HepG2 (cell line): ENCODE measurements around the gene PDGFA. TPM values are rescaled to one million over a fixed set of nuclear protein-coding genes. Genes with fewer than 3 reads are reported as not detected.

Experiments used
- ATAC-seq: fragments of 200-7000 bp; cut with Tn5 transposase; 3 replicates; pipeline ENCODE4 v1.9.1; 2020; ENCODE audit warnings: mild to moderate bottlenecking, moderate library complexity
- BruUV-seq: library from RNA; stranded (reverse); fragments of 400-500 nt; replicated peaks from 2 replicates; lab custom pipeline; 2021; lab: Mats Ljungman, UMichigan
- CTCF ChIA-PET: fragments of 300-600 bp; formaldehyde crosslinking; extraction: SDS; loops from one replicate; lab custom pipeline; 2021; ENCODE audit warnings: low total read pairs, inconsistent platforms, low intra/inter-chr PET ratio; lab: Yijun Ruan, JAX
- POLR2A ChIA-PET: fragments of 350-600 bp; sonication (Branson Sonifier 250); formaldehyde crosslinking; loops from one replicate; lab custom pipeline; 2020; ENCODE audit warnings: antibody characterized with exemption, inconsistent platforms; lab: Yijun Ruan, JAX
- DNase-seq: peaks from one replicate; pipeline ENCODE4 v3.0.0-alpha.2; 2015; ENCODE audit warnings: low spot score
- FAIRE-seq: peaks from 3 replicates; lab custom pipeline; 2011; peaks lifted over from hg19 to GRCh38; lab: Jason Lieb, UNC
- H2AFZ ChIP-seq: one replicate; pipeline ENCODE4 v1.6.1; 2011; ENCODE audit warnings: low read length, inconsistent platforms
- H3K27ac ChIP-seq: fragments of 300-600 bp; 3 replicates; pipeline ENCODE4 v1.8.0; 2011; ENCODE audit warnings: mixed run types, mild to moderate bottlenecking, mixed read lengths, low read length, inconsistent platforms; ENCODE audit not compliant: insufficient read depth; ENCODE audit errors: extremely low read length
- H3K27me3 ChIP-seq, 2 experiments: fragments of 200-600 bp in 1 of 2; 2 replicates in 1 of 2; 3 replicates in 1 of 2; pipeline versions ENCODE4 v1.6.0 to v1.8.0; 2011; ENCODE audit warnings: low read length in 2 of 2, mild to moderate bottlenecking in 2 of 2, moderate library complexity in 2 of 2, inconsistent platforms in 1 of 2; ENCODE audit not compliant: insufficient read depth in 2 of 2, control insufficient read depth in 1 of 2
- H3K36me3 ChIP-seq, 2 experiments: fragments of 200-600 bp in 1 of 2; replicated peaks in 1 of 2; 2 replicates in 1 of 2; 3 replicates in 1 of 2; pipeline versions ENCODE4 v1.5.1 to v1.8.0; 2011; ENCODE audit warnings: low read length in 2 of 2, inconsistent platforms in 1 of 2; ENCODE audit not compliant: insufficient read depth in 2 of 2, control insufficient read depth in 1 of 2
- H3K4me1 ChIP-seq: 2 replicates; pipeline ENCODE4 v1.5.1; 2012; ENCODE audit warnings: low read length, inconsistent platforms; ENCODE audit not compliant: insufficient read depth
- H3K4me2 ChIP-seq: 2 replicates; pipeline ENCODE4 v1.6.0; 2011; ENCODE audit warnings: low read depth, low read length, inconsistent platforms
- H3K4me3 ChIP-seq, 3 experiments: fragments of 200-600 bp in 1 of 3; sonication (generic), shearing (Covaris generic) in 1 of 3; replicated peaks in 1 of 3; 2 replicates each; pipeline ENCODE4 v1.5.1; 2011 to 2016; ENCODE audit warnings: low read length in 3 of 3, inconsistent platforms in 2 of 3, low read depth in 2 of 3, mild to moderate bottlenecking in 2 of 3, control low read depth in 1 of 3, mixed read lengths in 1 of 3; ENCODE audit not compliant: insufficient read depth in 1 of 3
- H3K79me2 ChIP-seq: one replicate; pipeline ENCODE4 v1.6.1; 2011; ENCODE audit warnings: low read length, inconsistent platforms; ENCODE audit not compliant: insufficient read depth
- H3K9ac ChIP-seq: 2 replicates; pipeline ENCODE4 v1.6.0; 2011; ENCODE audit warnings: mild to moderate bottlenecking, low read depth, low read length, inconsistent platforms; ENCODE audit not compliant: insufficient read depth
- H3K9me3 ChIP-seq: 2 replicates; pipeline ENCODE4 v1.5.1; 2012; ENCODE audit warnings: mild to moderate bottlenecking, low read length
- H4K20me1 ChIP-seq: 2 replicates; pipeline ENCODE4 v1.6.0; 2011; ENCODE audit warnings: inconsistent platforms, mild to moderate bottlenecking, low read length, moderate library complexity; ENCODE audit not compliant: insufficient read depth
- HOXD1 ChIP-seq: sonication (generic); formaldehyde crosslinking; IDR thresholded peaks from 2 replicates; pipeline ENCODE4 v1.5.0; 2020; ENCODE audit warnings: missing genetic modification reagents
- KMT2A ChIP-seq: sonication (generic); formaldehyde crosslinking; IDR thresholded peaks from 2 replicates; pipeline ENCODE4 v1.4.0; 2020; ENCODE audit warnings: missing genetic modification reagents
- MLXIP ChIP-seq: sonication (generic); formaldehyde crosslinking; IDR thresholded peaks from 2 replicates; pipeline ENCODE4 v1.9.0; 2021; ENCODE audit warnings: missing genetic modification reagents, borderline replicate concordance
- WIZ ChIP-seq: sonication (generic); formaldehyde crosslinking; IDR thresholded peaks from 2 replicates; pipeline ENCODE4 v1.5.1; 2020; ENCODE audit warnings: mild to moderate bottlenecking, missing genetic modification reagents
- ZNF704 ChIP-seq: sonication (generic); formaldehyde crosslinking; IDR thresholded peaks from 2 replicates; pipeline ENCODE4 v1.8.1; 2023; ENCODE audit warnings: mild to moderate bottlenecking, inconsistent platforms, moderate library complexity, missing genetic modification reagents, borderline replicate concordance
- WGBS: methylation state at CpG from one replicate; pipeline ENCODE4 v1.1.6; 2017; ENCODE audit warnings: low lambda C conversion rate; 5-methylcytosine and 5-hydroxymethylcytosine counted together
- in situ Hi-C: cut with HindIII; loops from 2 replicates; pipeline ENCODE4 v1.10.0; 2017; ENCODE audit warnings: low pct_unique_long_range_greater_than_20kb; ENCODE audit not compliant: extremely low pct_ligation_motif_present
- intact Hi-C: fragments of 100-400 bp; cut with micrococcal nuclease; formaldehyde crosslinking; loops from one replicate; pipeline ENCODE4 v1.10.0; 2022; ENCODE audit not compliant: unreplicated experiment
- polyA plus RNA-seq, 8 experiments: library from polyadenylated mRNA; depleted of rRNA in 3 of 8; stranded (reverse) in 7 of 8; unstranded in 1 of 8; fragments of >200 nt; fragmentation: Illumina TruSeq in 4 of 8; extraction: Trizol in 4 of 8; gene quantifications; 2 replicates each; pipeline versions ENCODE4 v1.2.1 to v1.2.3, GENCODE V29; 2011 to 2016; ENCODE audit warnings: low read depth in 4 of 8, missing spikeins in 1 of 8, mixed read lengths in 1 of 8; ENCODE audit not compliant: insufficient read depth in 1 of 8
- total RNA-seq, 5 experiments: library from RNA; depleted of rRNA; stranded (reverse); fragments of >200 nt; fragmentation: Illumina TruSeq; extraction: Trizol; gene quantifications; 2 replicates each; pipeline ENCODE4 v1.2.3, GENCODE V29; 2016; ENCODE audit warnings: low read depth in 1 of 5
- TF ChIP-seq, protein P1 (sequence below), 2 experiments: fragments of 450-650 bp in 1 of 2; sonication (generic) in 1 of 2; formaldehyde crosslinking in 1 of 2; IDR thresholded peaks; 2 replicates each; pipeline versions ENCODE4 v1.6.1 to v1.8.0; 2016 to 2022; ENCODE audit warnings: antibody characterized with exemption in 1 of 2, mild to moderate bottlenecking in 1 of 2, missing genetic modification reagents in 1 of 2

PDGFA gene
- total and polyA plus RNA-seq, 2 of the 13 experiments (the other 11 are each of a cell fraction or from before 2014, with no cell fraction given): 1.5 to 3.4 TPM

DNA sequence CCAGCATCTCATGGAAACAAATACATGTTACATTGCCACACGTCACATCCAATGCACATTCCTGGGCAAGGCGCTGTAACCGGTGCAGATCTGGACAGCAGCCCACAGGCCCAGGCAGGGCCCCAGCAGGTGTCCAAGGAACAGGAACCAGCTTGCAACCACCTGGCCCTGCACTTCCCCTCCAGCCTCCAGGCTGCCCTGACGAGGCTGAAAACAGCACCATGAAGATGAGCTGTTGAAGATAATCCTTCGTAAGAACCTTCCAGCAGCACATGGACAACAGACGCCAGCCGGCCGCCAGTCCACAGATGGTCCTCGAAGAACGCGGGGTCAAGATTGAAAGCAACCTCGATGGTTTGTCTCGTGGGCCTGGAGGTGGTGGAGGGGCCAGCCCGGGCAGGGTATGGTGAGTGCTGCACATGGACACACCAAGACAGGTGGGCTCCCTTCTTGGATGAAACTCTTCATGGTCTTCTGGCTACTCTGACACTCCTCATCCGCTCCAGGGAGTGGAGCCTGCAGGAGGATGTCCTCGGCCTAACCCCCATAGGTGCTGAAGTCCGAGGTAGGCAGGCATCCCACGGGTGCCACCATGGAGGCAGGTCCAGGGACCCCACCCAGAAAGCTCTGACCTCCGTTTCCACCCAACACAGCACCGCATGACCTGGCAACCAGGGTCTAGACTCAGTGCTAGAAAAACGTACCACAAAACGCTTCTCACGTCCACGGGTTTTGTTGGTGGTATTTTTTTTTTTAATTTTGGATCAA, 22.9 kb downstream of the PDGFA start:
- ChIA-PET POLR2A (no interaction called here), CTCF (no interaction called here)
- H3K9me3 ChIP-seq: no peaks in the 10 kb centered on the region
- 0 out of 2 replicates have a peak, but pooled peaks cover 3% of the 10 kb centered on the region for H4K20me1 ChIP-seq
- FAIRE-seq: no peak
- no peak overlapping the region for H2AFZ ChIP-seq
- WGBS: 84% methylated on average over 19 of the region's 24 CpGs
- peaks cover 20% of the 10 kb centered on the region for H3K4me1 ChIP-seq
- no peak overlapping the region for H3K9ac ChIP-seq
- H3K4me3 ChIP-seq: no peak overlapping the region
- no TSS peak for BruUV-seq
- DNase-seq: no peak
- no peaks in the 10 kb centered on the region for H3K36me3 ChIP-seq
- H3K4me2 ChIP-seq: no peak overlapping the region
- H3K79me2 ChIP-seq: no peaks in the 10 kb centered on the region
- no peaks in the 10 kb centered on the region; a peak in 1 of 5 replicates for H3K27me3 ChIP-seq
- intact Hi-C loops: no loop called here
- ATAC-seq: no peak
- in situ Hi-C loops: no loop called here
- H3K27ac ChIP-seq: no peak overlapping the region
- TF ChIP-seq, protein P1, sequence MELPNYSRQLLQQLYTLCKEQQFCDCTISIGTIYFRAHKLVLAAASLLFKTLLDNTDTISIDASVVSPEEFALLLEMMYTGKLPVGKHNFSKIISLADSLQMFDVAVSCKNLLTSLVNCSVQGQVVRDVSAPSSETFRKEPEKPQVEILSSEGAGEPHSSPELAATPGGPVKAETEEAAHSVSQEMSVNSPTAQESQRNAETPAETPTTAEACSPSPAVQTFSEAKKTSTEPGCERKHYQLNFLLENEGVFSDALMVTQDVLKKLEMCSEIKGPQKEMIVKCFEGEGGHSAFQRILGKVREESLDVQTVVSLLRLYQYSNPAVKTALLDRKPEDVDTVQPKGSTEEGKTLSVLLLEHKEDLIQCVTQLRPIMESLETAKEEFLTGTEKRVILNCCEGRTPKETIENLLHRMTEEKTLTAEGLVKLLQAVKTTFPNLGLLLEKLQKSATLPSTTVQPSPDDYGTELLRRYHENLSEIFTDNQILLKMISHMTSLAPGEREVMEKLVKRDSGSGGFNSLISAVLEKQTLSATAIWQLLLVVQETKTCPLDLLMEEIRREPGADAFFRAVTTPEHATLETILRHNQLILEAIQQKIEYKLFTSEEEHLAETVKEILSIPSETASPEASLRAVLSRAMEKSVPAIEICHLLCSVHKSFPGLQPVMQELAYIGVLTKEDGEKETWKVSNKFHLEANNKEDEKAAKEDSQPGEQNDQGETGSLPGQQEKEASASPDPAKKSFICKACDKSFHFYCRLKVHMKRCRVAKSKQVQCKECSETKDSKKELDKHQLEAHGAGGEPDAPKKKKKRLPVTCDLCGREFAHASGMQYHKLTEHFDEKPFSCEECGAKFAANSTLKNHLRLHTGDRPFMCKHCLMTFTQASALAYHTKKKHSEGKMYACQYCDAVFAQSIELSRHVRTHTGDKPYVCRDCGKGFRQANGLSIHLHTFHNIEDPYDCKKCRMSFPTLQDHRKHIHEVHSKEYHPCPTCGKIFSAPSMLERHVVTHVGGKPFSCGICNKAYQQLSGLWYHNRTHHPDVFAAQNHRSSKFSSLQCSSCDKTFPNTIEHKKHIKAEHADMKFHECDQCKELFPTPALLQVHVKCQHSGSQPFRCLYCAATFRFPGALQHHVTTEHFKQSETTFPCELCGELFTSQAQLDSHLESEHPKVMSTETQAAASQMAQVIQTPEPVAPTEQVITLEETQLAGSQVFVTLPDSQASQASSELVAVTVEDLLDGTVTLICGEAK (IDR thresholded peaks at IDR 0.05): no peak
- TF ChIP-seq, protein P1 (CRISPR knock-in tag; IDR thresholded peaks at IDR 0.05): no peak
- TF ChIP-seq WIZ: no peak
- no peak for TF ChIP-seq KMT2A (CRISPR knock-in tag)
- no peak for TF ChIP-seq MLXIP (CRISPR knock-in tag)
- TF ChIP-seq ZNF704 (CRISPR knock-in tag): no peak
- TF ChIP-seq HOXD1: no peak
